GM19372 (cell line): ENCODE data around the gene NEURL1B.

ENCODE experiments used
- ATAC-seq: cut with Tn5 transposase; IDR thresholded peaks from one replicate; pipeline ENCODE4 v1.9.1; 2021; ENCODE audit warnings: mild to moderate bottlenecking, low read depth, moderate library complexity; ENCODE audit not compliant: unreplicated experiment

Gene NEURL1B

DNA sequence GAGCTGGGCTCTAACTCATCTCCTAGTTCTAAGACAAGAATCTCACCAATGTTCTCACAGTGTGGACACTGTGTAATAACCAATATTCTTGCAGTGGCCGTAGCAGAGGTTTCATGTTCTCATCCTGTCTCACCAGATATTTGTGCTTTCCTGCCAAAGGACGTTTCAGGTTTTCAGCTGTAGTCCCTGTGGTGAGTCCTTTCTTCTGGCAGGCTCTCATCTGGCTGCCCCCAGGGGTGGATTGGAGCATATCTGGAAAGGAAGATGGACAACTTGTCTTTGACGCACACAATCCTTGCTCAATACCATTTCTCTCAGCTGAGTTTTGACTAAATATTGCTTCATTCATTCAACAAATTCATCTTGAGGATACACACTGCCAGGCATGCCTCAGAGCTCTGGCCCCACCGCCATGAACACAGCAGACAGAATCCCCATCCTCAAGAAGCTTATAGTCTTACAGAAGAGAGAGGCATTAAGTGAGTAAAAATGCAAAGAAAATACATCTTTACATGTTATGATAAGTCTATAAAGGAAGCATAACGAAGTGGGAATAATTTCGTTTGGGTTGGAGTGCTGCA is 33.8 kb upstream of the NEURL1B start:
- no peak for ATAC-seq

DNA sequence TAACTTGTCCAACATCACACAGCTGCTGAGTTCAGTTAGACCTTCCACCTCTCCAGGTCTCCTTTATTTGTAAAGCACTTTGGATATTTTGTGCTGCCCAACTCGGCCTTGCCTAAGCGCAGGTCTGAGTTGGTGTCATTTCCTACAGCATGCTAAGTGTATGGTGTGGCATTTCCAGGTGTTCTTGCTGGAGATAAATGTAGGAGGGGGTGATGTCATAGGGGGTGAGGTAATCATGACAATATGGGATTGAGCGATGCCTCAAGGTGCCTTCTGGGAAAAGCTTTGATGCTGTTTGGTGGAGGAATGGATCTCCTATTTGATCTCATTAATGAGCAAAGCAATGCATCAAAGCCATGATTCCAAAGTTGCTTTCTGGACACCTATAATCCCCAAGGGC is 32.3 kb upstream of the NEURL1B start:
- ATAC-seq = no peak

DNA sequence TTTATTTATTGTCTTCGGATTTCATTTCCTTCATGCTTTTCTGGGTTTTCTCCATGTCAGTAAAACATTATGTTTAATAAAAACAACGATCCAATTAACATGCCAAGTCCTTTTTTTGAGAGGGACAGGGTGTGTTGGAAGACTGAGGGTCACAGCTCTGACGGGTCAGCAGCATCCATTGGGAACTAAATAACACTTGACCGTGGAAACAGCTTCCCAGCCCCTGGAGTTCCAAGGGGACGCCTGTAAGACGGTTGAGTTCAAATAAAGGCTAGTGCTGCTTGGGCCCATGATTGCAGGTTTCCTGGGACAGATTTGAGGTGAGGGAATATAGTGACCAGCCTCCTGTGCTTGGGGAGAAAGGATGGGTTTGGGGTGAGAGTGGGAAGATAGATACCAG is 30.4 kb upstream of the NEURL1B start:
- no peak for ATAC-seq

DNA sequence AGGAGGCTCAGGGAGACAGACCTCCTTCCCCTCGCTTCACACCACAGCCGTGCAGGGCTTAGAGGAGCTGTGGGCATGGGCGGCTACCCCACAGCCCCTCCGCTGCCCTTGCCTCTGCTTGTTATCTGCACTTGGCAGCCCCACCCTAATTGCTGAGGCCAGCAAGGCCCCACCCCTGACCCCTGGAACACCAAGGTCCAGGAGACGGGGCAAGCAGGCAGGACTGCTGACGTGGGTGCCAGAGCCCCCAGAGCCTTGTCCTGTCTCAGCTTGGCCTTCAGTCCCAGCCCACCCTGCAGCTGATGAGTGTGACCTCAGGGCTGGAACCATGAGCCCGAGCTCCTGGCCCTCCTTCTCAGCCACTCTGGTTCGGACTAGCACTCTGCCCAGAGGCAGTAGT is 29.1 kb upstream of the NEURL1B start:
- ATAC-seq = no peak

DNA sequence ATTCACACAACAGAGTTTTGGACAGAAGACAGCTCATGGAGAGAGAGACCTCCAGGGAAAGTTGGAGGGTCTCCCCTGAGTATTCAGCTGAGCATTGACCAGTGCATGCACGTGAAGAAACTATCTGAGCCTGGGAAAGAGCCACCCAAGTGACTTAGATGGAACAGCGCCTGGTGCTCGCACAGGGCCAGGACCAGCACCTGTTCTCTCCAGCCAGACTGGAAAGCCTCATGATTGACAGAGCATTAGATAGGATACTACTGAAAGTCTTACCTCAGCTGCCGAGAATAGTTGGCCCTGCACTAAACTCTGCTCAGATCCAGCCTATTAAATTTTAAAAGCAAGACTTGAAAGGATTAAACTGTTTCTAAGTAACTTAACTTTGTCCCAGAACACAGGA is 28.3 kb upstream of the NEURL1B start:
- ATAC-seq = no peak

DNA sequence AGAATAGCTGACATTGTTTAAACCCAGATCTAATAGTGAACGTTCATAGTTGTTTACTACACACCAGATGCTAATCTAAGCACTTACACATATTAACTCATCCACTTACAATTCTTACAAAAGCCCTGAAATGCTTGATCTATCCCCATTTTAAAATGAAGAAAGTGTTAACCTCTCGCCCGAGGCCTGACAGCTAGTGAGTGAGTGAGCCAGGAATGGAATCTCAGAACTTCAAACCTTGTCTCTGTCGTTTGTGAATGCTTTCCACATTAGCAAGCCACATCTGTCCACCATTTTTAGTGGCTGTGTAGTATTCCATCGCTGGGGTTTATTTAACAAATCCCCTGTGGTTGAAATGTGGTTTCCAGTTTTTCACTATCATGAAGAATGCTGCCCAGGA is 24.9 kb upstream of the NEURL1B start:
- no peak for ATAC-seq

DNA sequence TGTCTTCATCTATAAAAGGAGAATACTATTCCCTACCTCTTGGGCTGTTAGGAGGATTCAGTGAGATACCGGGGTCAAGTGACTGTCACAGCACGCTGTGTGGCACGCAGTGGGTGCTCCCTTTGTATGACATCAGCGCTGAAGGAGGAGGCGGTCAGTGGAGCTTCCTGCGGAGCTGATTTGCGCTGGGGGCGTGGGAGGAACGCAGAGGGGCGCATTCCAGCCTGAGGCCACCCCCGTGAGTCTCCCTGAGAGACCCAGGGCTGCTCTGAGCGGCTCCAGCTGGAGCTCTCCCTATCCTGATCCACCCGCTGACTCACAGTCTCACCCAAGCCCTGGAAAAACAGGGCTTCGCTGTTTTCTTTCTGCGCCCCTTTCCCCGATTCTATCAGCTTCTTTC is 24.3 kb upstream of the NEURL1B start:
- no peak for ATAC-seq

DNA sequence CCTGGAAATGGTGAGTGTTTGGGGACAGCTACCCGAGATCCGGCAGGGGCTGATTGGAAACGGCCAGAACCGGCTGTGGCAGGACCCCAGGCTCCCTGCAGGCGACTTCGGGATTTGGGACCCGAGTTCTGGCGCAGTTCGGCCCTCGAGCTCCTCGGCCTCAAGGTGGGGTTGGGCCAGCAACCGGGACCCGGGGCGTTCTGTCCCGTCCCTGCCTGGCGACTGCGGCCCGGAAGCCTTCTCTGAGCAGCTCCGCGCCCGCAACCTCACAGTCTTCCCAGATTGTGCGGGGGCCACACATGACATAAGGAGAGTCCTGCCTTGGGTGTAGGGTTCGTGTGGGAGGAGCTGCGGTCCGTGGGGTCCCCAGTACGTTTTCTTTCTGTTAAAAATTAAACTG is 23.2 kb upstream of the NEURL1B start:
- ATAC-seq = no peak

DNA sequence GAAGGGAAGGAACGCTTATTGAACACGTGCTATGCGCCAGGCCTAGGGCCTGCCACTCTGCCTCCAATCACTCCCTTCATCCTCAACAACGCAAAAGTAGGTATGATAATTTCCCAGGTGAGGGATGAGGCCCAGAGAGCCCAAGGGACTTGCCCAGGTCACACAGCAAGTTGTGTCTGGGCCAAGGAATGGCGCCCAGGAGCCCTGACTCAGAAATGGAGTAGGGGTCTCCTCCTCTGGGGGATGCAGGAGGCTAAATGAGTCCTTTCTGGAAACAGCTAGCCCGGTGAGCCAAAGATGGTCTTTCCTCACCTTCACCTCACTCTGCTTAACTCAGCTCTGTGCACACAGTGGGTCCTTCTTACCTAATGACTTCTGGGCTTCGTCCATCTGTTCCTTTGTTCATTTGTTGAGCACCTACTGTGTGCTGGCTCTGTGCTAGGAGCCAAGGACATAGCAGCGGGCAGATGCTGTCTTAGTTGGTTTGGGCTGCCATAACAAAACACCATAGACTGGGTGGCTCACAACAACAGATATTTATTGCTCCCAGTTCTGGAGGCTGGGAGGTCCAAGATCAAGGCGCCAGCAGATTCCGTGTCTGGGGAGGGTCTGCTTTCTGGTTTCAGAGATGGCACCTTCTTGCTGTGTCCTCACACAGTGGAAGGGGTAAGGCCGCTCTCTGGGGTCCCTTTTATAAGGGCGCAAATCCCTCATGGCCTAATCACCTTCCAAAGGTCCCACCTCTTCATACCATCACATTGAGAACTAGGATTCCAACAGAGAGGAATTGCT is 22.3 kb upstream of the NEURL1B start:
- no peak for ATAC-seq

DNA sequence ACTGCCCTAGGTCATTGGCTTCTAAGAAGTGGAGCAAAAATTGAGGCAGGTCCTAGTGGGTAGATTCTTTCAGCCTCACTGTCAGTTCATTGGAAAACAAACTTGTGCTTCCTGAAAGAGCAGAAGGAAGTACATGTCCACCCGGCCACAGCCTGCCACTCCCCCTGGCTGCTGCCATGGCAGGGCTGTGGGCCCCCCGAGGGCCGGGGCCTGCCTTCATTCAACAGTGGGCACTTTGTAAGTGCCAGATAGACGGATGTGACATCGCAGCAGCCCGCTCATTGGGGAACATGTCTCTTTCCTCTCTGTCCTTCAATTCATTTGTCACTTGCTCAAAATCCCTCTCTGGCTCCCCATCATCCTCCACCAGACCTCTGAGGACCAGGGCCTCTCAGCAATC is 20.6 kb upstream of the NEURL1B start:
- ATAC-seq = no peak

DNA sequence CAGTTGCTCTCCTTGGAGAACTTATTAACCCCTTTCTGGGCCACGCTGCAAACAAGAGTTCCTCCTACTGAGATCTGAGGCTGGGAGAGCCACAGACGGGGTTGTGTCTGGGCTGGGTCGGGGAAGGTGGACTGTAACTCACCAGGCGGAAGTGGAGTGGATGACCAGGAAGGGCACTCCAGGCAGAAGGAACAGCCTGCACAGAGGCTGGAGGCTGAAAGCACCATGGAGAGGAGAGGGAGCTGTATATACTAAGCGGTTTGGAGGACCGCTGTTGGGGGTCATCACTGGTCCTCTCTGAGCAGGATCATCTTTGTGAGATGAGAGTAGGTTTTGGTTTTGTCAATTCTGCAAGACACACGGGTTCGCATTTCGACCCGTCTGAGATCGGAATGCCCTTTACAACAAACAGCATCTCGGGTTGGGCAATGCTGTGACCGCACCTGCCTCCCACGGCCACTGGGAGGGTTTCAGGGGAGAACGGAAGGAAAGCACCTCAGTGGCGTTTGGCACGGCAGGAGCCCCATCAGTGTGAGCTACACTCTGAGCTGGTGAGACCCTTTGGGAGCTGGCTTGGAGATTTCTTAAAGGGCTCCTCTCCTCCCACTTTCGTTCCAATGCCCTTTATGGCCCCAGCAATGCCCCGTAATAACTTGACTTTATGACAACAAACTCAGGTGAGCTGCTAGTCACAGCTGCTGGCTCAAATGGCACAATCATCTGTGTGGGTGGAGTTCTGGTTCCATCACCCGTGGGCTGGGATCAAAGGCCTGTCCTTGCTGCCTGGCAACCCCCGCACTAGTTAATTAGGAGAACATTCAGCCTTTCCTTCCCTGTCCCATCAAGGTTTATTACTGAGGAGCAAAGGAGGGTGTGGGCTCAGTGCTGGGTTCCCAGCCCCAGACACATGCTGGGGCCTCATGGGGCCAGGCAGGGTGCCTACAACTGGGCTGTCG is 18.7 kb upstream of the NEURL1B start:
- ATAC-seq = no peak

DNA sequence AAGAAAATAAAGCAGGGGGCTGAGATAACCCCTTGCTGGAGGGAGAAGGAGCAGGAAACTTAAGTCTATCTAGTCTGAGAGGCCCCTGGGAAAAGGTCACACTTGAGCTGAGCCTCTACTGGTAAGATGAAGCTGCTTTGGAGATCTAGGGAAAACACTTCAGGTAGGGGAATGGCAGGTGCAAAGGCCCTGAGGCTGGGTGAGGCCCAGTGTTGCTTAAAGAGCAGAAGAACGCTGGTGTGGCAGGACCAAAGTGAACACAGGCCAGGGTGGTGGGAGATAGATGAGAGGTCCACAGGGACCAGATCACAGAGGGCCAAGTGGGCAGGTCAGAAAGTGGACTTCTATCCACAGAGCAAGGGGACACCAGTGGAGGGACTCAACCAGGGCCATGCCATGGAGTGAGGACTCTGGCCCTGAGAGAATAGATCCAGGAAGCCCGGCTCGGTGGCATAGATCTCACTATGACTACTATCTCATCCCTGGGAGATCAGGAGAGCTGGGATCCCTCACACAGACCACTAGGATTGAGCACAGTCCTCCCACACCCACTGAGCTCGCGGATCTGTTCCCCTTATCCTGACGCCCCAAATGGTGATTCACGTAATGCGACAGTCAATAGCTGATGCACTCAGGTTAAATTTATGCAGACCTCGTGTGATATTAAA is 17.6 kb upstream of the NEURL1B start:
- no peak for ATAC-seq

DNA sequence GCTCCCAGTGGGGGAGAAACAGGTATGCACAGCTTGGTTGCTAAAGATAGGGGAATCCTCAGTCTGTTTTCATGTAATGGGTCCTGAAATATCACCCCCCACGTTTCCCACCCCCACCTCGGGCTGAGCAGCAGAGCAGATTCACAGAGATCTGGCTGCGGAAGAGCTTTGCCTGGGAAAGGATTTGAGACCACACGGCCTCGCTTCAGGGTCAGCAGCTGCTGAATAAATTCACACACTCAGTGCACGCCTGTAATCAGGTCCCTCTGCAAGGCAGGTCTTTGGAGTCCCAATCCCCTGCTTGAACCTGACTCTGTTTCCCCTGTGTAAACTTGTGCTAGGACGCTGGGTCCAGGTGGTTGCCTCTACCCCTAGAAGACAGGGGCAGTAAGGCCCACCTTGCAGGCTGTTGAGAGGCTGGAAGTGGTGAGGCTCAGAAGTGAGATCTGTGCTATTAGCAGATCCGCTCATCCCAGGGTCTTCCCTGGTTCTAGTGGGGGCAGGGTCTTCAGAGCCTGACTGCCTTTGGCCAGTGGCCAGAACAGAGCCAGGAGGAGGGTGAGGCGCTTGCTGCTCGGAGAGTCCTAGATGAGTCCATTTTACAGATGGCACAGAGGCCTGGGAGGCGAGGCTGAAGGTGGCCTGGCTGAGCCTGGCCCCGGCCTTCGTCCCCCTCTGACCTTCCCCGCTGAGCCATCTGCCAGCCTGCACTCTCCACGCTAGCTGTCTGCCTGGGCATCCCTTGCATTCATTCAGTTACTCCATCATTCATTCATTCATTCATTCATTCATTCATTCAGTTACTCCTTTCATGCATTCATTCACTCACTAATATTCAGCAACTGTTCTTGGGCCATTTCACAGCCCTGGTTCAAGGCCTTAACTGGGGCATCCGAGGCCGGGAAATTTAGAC is 16.7 kb upstream of the NEURL1B start:
- ATAC-seq = no peak

DNA sequence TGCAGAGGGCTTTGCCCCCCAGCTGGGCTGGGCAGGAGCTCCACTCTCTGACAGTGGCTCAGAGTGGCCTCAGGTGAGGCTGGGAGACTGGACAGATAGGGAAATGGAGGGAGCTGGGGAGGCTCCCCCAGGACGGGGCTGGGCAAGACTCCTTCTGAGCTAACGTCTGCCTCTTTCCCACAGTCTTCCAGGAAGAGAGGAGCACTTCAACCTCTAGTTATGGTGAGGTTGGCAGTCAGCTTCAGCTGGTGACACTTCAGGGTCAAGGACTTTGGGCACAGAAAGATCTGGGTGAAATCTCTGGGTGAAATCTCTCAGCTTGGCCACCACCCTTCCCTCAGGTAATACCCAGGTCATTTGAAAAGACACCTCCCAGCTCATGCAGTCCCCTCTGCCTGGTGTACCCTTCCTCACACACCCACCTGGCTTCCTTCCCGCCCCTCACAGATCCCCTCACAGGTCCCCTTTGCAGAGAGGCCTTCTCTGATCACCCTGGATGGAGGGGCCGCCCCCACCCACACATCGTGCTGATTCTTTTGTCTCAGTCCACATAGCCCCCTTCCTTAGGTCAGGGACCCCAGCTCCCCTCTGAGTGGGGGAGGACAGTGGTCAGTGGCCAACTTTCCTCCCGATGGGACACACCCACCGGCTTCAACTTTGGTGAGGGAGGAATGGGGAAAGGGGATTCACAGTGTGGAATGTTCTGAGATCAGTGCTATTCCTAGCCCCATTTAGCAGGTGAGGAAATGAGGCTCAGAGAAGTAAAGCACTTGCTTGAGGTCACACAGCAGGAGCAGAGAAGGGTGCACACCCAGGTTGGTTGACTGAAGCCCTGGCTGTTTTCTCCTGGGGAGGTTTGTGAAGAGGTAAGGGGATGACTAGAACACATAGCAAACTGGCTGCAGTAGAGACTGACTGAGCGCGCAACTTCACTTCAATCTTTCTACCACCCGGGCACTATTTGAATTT is 15.8 kb upstream of the NEURL1B start:
- ATAC-seq = no peak

DNA sequence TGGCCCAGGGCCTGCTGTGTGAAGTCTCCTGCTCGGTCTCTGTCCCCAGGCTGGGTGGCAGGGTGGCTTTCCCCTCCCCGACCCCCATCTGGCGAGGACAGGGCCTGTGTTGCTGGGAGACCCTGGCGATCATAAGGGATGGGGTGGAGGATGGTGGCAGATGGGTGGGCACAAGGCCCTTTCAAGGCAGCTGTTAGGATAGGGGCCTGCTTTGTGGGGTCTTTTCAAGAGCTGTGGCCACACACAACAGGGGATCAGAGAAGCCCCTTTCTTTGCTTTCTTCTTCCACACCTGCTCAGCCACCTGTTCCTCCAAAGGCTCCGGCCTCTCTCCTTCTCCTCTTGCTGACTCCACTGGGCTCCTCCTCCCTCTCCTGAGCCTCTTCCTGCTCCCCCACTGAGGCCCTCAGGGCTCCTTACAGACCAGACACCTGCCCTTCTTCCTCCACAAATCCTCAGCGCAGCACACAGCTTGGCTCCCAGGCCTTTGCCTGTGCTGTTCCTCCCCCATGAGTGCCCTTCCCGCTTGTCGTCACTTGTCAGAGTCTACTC is 15.0 kb upstream of the NEURL1B start:
- ATAC-seq = no peak

DNA sequence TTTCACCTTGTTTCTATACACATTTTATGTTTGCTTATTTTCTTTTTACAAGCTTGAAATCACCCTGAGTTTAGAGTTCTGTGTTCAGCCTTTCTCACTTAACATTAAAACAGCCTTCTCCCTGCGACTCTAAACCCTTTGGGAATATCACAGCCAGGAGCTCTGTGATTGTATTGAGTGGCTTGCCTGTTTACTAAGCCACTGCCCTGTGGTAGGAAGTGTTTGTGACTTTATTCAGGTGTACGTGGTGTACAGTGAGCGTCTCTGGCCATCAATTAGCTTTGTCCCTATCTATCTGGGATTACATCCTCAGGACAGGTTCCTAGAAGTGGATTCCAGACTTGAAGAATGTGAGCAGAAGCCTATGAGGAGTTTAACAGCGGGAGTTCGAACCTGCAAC is 11.0 kb upstream of the NEURL1B start:
- ATAC-seq = no peak

DNA sequence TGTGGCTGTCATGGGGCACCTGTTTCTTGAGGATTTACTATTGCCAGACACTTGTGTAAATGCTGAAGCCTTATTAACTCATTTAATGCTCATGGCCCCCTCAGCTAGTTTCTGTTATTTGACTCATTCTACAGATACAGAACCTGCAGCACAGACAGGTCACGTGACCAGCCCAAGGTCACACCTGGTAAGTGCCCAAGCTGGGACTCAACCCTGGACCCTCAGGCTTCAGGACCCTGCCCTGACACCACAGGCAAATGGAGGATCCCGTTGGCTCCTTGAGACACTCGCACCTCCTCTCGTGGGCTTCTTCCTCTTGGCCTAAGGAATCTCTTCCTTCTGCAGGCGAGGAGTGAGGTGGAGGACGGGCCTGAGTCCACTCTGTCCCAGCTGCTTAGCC is 10.6 kb upstream of the NEURL1B start:
- no peak for ATAC-seq

DNA sequence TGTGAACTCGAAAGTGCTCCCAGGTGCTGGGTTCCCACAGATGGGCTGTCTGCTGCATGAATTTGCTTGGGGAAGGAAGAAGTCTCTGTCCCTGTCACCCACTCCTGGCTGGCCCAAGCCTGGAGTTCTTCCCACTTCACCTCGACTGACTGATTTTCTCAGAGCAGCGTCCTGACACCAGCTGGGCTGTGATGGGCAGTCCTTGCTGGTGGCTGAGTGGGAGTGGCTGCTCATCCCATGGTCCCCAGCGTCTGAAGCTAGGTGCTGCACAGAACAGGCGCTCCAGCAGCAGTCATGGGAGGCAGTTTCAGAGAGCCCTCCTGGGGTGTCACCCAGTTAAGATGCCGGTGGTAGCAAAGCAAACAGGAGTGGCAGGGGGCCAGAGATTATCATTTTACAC is 10.1 kb upstream of the NEURL1B start:
- ATAC-seq = no peak
